HEK293T (cell line): ENCODE results near the gene COX7B2.

ENCODE experiments used
- CTCF ChIA-PET: fragments of 350-600 bp; formaldehyde crosslinking; extraction: SDS; loops from one replicate; lab custom pipeline; 2021; ENCODE audit warnings: antibody characterized with exemption, inconsistent platforms; lab: Yijun Ruan, JAX
- POLR2A ChIA-PET: fragments of 350-600 bp; formaldehyde crosslinking; extraction: SDS; loops from one replicate; lab custom pipeline; 2020; ENCODE audit warnings: antibody characterized with exemption, inconsistent platforms; lab: Yijun Ruan, JAX
- DNase-seq: peaks from one replicate; pipeline ENCODE4 v3.0.0; 2012; ENCODE audit warnings: mixed read lengths; ENCODE audit errors: extremely low spot score
- ARNT ChIP-seq: fragments of 450-650 bp; IDR thresholded peaks from 2 replicates; pipeline ENCODE4 v1.6.1; 2017; ENCODE audit warnings: mild to moderate bottlenecking
- BHLHE40 ChIP-seq: fragments of 450-650 bp; IDR thresholded peaks from 2 replicates; pipeline ENCODE4 v1.6.1; 2016; ENCODE audit warnings: mild to moderate bottlenecking, moderate library complexity, borderline replicate concordance
- CTBP1 ChIP-seq: fragments of 450-650 bp; IDR thresholded peaks from 2 replicates; pipeline ENCODE4 v1.6.1; 2016; ENCODE audit warnings: borderline replicate concordance
- ELF4 ChIP-seq: fragments of 450-650 bp; IDR thresholded peaks from 2 replicates; pipeline ENCODE4 v1.6.1; 2017; ENCODE audit warnings: antibody characterized with exemption
- FOXA1 ChIP-seq: fragments of 450-650 bp; IDR thresholded peaks from 2 replicates; pipeline ENCODE4 v1.6.1; 2016; ENCODE audit warnings: mild to moderate bottlenecking
- FOXK2 ChIP-seq: fragments of 450-650 bp; IDR thresholded peaks from 2 replicates; pipeline ENCODE4 v1.6.1; 2016; ENCODE audit warnings: mild to moderate bottlenecking
- FOXM1 ChIP-seq: fragments of 450-650 bp; IDR thresholded peaks from 2 replicates; pipeline ENCODE4 v1.6.1; 2017; ENCODE audit warnings: mild to moderate bottlenecking, borderline replicate concordance
- HDGF ChIP-seq: fragments of 450-650 bp; IDR thresholded peaks from 2 replicates; pipeline ENCODE4 v1.6.1; 2017; ENCODE audit warnings: antibody characterized with exemption, borderline replicate concordance
- L3MBTL2 ChIP-seq: fragments of 450-650 bp; conservative IDR thresholded peaks from 2 replicates; pipeline ENCODE4 v1.6.1; 2016; ENCODE audit warnings: mild to moderate bottlenecking
- LEF1 ChIP-seq: fragments of 450-650 bp; IDR thresholded peaks from 2 replicates; pipeline ENCODE4 v1.6.1; 2017; ENCODE audit warnings: mild to moderate bottlenecking, borderline replicate concordance
- NFRKB ChIP-seq: fragments of 450-650 bp; IDR thresholded peaks from 2 replicates; pipeline ENCODE4 v1.6.1; 2016; ENCODE audit warnings: mild to moderate bottlenecking, moderate library complexity
- SP1 ChIP-seq: fragments of 450-650 bp; IDR thresholded peaks from 2 replicates; pipeline ENCODE4 v1.6.1; 2017
- SUZ12 ChIP-seq: fragments of 450-650 bp; IDR thresholded peaks from 2 replicates; pipeline ENCODE4 v1.6.1; 2016; ENCODE audit warnings: mild to moderate bottlenecking
- TARDBP ChIP-seq: fragments of 450-650 bp; IDR thresholded peaks from 2 replicates; pipeline ENCODE4 v1.6.1; 2016
- ZNF384 ChIP-seq: fragments of 450-650 bp; IDR thresholded peaks from 2 replicates; pipeline ENCODE4 v1.6.1; 2016
- TF ChIP-seq, protein P1 (sequence below): fragments of 450-650 bp; IDR thresholded peaks from 2 replicates; pipeline ENCODE4 v1.6.1; 2016

Gene COX7B2, protein sequence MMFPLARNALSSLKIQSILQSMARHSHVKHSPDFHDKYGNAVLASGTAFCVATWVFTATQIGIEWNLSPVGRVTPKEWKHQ

DNA sequence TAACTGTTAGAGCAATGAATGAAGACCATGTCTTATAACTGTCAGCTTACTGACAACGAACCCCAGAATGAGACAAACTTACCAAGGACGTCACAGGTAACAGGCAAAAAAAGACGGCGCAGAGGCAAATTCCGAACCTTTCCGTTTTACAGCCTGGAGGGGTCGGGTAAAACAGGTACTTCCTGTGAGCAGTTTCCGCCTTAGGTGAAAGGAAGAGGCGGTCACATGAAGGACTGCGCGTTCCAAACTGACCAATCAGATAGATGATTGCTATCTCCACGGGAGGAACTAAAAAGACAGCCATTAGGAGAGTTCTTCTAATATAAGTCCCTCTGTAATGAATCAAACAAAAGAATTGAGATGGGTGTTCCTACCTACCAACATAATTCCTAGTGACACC is at the start of gene COX7B2:
Gene COX7B2, minus strand, starts transcription at position 168 of the 400 bp plus-strand sequence. CDS start 174,053 bp downstream, outside the sequence.
- POLR2A ChIA-PET = no interaction called here
- CTCF ChIA-PET = no interaction called here
- no peak for DNase-seq
- TF ChIP-seq LEF1 (no peak), BHLHE40 (no peak), FOXK2 (no peak), NFRKB (no peak), ZNF384 (no peak), FOXA1 (no peak), ELF4 (no peak), TARDBP (no peak), FOXM1 (no peak), HDGF (no peak), L3MBTL2 (no peak), SUZ12 (no peak), ARNT (no peak)
- TF ChIP-seq, protein P1, sequence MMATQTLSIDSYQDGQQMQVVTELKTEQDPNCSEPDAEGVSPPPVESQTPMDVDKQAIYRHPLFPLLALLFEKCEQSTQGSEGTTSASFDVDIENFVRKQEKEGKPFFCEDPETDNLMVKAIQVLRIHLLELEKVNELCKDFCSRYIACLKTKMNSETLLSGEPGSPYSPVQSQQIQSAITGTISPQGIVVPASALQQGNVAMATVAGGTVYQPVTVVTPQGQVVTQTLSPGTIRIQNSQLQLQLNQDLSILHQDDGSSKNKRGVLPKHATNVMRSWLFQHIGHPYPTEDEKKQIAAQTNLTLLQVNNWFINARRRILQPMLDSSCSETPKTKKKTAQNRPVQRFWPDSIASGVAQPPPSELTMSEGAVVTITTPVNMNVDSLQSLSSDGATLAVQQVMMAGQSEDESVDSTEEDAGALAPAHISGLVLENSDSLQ = no peak

DNA sequence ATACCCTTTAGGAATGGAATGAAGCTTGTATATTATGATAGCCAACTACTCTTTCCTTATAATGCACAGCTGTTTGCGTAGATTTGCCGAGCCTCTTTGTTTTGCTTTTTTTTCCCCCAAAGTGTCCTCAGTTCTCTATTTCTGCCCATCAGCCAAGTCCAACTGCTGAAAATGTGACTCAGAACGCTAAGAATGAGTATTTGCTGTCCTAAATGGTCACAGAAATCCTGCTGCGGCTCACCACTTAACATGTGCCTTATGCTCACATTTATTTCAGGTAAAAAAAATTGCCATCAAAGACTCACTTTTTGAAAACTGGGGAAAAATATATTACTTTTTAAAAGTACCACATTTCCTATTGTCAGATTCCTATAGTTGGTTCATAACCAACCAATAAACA is 47.4 kb upstream of the COX7B2 start:
- POLR2A ChIA-PET = no interaction called here
- CTCF ChIA-PET = no interaction called here
- TF ChIP-seq, protein P1 = no peak
- no peak for TF ChIP-seq SUZ12
- TF ChIP-seq BHLHE40 = no peak
- no peak for TF ChIP-seq L3MBTL2
- TF ChIP-seq NFRKB = no peak
- TF ChIP-seq LEF1 = no peak
- TF ChIP-seq ZNF384 = no peak
- TF ChIP-seq SP1 = no peak
- TF ChIP-seq HDGF = no peak
- TF ChIP-seq FOXM1 = no peak
- no peak for TF ChIP-seq ARNT
- no peak for TF ChIP-seq TARDBP
- TF ChIP-seq FOXK2 = no peak
- no peak for TF ChIP-seq FOXA1
- no peak for DNase-seq

DNA sequence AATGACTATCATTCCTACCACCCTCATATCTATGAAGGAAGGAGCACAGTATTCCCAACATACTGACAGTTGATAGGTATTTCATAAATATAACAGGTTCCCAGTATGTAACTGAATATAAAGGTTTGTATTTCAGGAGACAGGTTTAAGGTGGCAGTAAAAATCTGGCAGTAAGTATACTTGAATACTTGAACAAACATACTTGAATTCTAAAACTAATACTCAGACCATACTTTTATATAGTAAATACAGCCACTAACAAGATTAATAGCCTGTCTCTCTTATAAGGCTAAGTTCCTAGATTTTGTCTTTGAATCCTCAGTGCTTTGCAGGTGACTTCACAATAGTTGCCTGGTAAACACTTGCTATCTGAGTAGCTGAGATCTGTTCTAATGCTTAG is 46.6 kb upstream of the COX7B2 start:
- POLR2A ChIA-PET = no interaction called here
- no peak for TF ChIP-seq TARDBP
- CTCF ChIA-PET = no interaction called here
- no peak for DNase-seq

DNA sequence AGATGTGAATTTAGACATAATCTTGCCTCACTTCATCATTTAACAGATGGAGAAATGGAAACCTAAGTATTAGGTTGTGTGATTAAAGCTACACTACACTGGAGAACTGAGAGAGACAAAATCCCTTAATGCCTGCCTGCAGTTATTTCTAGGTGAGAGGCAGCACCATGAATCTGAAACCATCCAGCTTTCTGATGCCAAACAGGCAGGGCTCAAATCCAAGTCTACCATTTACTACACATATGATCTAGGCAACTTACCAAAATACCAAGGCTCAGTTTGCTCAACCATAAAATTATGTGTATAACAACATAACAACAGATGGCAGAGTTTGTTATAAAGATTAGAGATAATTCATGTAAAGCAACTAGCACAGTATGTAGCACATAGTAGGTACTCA is 45.6 kb upstream of the COX7B2 start:
- POLR2A ChIA-PET = no interaction called here
- TF ChIP-seq CTBP1 (no peak), TARDBP (no peak), SP1 (no peak), LEF1 (no peak), ARNT (no peak), L3MBTL2 (no peak), SUZ12 (no peak), FOXK2 (no peak), BHLHE40 (no peak), NFRKB (no peak)
- TF ChIP-seq, protein P1 = no peak
- no peak for DNase-seq
- CTCF ChIA-PET = no interaction called here

DNA sequence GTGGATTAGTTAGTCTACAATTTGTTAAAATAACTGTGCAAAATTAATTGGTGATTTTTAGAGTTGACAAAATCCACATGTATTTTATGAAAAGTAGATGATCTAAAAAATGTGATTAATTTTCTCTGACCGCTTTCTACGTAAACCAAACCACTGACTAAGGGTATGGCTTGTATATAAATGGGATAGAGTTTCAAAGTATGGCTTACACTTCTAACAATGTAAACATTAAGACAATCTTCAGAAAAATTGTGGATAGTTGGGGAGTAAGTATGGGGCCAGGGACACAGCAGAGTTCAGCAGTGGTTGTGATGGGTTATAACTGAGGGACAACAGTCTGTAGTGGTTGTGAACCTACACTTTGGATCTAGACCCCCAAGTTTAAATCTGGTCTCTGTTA is 44.5 kb upstream of the COX7B2 start:
- POLR2A ChIA-PET = no interaction called here
- DNase-seq = no peak
- TF ChIP-seq FOXA1 = no peak
- no peak for TF ChIP-seq FOXM1
- no peak for TF ChIP-seq ZNF384
- no peak for TF ChIP-seq NFRKB
- CTCF ChIA-PET = interaction anchor here (0.9 kb wide), 1 partner anchor 22 kb away, joined by 3 read pairs; no protein-coding TSS in a partner anchor

DNA sequence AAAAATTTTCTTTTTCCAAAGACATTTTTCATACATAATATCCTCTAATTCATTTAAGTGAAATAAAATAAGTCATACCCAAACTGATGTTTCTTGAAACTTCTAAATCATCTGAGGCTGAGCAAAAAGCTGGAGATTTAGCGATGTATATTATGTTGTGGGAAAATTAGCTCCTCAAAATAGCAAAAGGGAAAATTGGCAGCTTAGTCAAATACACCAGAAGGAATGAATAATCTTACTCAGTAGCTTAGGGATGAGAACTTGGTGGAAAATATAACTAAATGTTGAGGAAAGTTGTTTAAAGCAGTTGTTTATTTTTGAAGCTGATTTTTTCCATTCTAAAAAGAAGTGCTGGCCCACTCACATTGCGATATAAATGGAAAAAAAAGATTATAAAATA is 43.4 kb upstream of the COX7B2 start:
- no peak for DNase-seq

More for the DNA sequence above, 43.4 kb upstream of the COX7B2 start:
- POLR2A ChIA-PET = no interaction called here
- CTCF ChIA-PET = interaction anchor here (0.6 kb wide), 1 partner anchor 15 kb away, joined by 5 read pairs; no protein-coding TSS in a partner anchor
- TF ChIP-seq TARDBP (no peak), SP1 (no peak), FOXK2 (no peak), LEF1 (no peak), HDGF (no peak), SUZ12 (no peak), CTBP1 (no peak), ELF4 (no peak), L3MBTL2 (no peak), FOXA1 (no peak)
- TF ChIP-seq, protein P1 = no peak
